Dermis microvascular lymphatic vessel endothelial cell (primary cell): ENCODE measurements around the gene KIF25. TPM values are rescaled to one million over a fixed set of nuclear protein-coding genes. Genes with fewer than 3 reads are reported as not detected.

Experiments used
- DNase-seq, 2 donors: peaks; one replicate each; pipeline versions ENCODE4 v3.0.0 to v3.0.0-alpha.2; 2010; ENCODE audit warnings: low read depth in 2 of 2
- total RNA-seq: library from RNA; depleted of rRNA; stranded (reverse); fragments of >200 nt; gene quantifications from 2 replicates; pipeline ENCODE4 v1.2.1, GENCODE V29; 2014

Gene KIF25
- total RNA-seq, 1 donor from 2014 or later = under 0.01 TPM

DNA sequence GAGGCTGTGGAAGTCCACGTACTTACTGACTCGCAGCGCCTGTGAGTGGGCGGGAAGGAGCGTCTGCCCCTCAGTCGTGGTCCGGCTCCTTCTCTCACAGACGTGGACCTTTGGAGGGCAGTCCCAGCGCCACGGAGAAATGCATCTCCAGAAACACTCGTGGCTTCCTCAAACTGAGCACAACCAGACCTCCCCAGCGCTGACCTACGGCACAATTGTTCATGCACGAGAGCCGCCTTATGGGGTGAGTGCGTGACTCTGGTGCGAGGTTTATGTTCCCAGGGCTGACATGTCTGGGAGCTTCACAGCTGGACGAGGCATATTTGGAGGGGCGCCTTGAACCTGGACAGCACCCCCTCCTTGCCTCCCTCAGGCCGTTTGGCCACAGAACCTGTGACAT lies 51.8 kb downstream of the KIF25 start:
- DNase-seq = no peak

DNA sequence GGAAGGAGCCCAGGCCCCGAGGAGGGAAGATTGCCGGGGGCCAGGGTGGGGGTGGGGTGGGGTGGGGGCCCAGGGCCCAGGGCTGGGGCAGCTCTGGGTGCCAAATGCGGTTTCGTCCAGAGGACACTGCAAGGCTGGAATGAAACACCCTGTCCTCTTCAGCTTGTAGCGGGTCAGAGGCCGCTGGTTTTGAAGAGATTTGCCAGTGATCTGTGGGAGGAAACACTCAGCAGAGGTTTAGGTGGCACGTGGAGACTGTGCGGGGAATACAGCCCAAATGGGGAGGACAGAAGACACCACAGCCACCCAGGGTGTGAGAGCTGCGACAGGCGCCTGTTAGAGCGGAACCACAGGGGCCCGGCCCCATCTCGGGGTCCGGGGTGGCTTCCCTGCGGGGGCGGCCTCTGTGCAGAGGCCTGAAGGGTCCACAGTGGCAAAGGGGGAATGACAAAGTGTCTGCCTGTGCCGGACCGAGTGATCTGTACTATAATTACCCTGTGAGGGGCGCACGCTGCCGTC lies 52.3 kb downstream of the KIF25 start:
- no peak for DNase-seq

DNA sequence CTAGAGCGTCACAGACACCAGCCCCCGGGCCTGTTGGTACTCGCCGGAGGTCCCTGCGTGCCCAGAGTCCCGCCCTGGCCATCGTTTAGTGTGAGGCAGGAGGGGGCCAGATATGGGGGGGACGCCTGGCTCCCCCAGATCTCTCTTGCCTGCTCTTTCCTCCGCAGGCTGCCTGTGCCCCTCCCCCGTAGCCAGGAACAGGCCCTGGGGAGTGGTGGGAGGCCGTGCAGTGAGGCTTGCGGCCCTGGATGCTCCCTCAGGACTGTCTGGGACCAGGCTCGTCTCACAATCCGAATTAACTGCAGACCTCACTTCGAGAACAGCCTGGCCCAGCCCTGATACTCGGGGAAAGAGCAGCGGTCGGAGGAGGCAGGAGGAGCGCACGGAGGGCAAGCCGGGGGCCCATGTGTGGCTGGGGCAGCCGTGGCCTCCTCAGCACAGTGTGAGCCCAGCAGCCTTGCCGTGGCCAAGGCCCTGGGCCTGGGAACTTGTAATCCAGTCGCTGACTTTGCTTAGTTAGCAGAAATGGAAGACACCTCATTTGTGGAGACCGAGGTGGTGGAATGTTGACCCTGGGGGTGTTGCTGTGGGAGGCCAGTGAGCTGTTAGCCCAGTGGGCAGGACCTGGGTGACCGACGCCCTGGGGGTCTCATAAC lies 52.9 kb downstream of the KIF25 start:
- DNase-seq = no peak

DNA sequence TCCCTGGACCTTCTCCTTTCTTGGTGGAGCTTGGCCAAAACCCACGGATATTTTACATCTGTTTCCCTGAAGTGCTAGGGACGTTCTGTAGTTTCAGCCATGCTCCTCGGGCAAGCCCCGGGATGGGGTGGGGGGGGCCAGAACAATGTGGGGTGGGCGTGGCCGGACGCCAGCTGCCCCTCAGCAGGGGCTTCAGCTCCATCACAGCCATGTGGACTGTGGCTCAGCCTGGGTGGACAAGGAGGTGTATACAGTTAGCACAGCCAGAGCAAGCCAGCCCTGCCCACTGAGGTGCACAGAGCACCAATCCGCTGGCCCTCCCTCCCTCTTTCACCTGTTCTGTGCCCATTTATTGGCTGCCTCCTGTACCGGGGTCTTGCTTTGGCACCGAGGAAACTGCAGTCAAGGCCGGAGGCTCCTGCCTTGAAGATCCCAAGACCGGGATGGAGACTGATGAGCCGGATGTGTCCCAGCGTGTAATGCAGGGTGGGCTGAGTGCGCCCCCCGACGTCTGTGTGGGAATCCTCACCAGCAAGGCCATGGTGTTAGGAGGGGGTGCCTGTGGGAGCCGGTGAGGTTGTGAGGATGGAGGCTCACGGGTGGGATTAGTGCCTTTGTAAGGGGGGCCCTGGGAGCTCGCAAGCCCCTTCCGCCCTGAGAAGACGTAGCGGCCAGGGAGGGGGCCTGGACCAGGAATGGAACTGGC lies 53.6 kb downstream of the KIF25 start:
- no peak for DNase-seq

DNA sequence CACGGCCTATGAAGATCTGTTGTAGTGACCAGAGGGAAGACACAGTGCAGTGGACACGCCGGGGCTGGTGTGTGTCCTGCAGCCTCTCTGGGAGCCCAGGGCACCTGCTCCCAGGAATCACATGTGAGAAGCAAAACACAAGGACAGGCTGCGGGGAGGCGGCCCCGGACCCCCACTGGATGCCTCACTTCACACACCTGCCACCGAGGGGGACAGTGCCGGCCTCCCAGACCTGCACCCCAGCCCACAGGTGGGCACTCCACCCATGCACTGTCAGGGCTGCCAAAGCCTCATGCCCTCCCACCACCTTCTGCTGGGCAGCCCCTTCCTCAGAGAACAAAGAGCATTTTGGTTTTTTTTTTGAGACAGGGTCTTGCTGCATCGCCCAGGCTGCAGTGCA lies 54.2 kb downstream of the KIF25 start:
- DNase-seq = no peak

DNA sequence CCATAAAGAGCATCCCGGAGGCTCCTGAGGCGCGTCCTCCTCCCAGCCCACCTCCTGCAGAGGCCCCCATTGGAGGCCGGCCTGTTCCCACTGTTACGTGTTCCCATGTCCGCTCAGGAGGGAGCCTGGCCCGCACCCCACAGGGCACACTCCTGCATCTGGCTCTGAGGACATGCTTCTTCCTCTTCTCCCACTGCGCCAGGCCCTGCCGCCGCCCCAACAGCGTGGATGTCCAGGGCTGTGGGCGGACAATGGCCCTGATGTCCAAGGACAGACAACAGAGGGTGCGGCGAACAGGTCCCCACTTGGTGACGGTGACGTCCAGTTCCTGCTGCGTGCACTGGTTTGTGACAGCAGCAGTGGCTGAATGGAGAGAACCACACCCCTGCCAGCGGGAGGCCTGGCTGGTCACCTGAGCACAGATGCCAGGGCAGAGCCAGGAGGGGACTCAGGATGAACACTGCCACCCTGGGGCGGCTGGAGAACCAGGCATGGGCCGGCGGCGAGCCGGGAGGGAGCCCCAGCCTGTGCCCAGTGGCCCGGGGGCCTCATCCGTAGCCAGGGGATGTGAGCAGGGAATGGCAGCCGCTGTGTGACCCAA lies 54.9 kb downstream of the KIF25 start:
- DNase-seq = no peak

DNA sequence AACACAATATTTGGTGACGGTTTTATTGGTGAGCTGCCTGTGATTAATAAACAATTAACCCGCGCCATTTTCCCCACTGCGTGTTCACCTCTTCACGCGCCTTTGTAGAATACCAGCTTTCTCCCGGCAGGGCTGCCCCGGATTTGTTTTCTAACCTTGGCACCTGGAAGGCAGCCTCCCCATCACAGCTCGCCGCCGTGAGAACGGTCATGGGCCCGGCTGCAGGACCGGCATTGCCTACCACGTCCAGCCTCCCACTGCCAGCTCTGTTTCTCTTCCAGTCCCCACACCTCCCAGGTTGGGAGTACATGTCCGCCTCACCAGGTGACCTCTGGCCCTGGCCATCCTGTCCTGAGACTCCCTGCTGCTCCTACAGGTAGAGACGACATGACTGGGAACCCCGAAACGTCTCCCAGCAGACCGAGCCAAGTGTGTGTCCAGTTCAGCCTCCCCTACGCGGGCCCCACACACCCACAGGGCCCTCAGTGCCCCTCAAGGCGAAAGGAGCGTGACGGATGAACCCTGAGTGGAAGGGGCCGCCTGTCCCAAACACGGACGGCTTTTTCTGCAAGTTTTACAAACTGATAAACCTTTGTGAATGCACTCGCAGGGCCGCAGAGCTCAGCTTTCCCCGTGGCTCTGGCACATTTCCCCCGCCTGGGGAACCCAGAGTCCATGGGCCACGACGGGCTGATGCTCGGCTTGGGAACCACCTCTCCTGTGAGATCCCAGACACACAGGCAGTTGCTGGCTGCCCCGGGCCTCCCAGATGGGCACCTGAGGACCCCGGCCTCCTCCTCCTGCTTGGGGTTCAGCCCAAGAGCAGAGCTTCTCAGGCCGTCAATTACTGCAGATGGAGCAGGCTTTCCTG lies 55.9 kb downstream of the KIF25 start:
- DNase-seq = no peak

DNA sequence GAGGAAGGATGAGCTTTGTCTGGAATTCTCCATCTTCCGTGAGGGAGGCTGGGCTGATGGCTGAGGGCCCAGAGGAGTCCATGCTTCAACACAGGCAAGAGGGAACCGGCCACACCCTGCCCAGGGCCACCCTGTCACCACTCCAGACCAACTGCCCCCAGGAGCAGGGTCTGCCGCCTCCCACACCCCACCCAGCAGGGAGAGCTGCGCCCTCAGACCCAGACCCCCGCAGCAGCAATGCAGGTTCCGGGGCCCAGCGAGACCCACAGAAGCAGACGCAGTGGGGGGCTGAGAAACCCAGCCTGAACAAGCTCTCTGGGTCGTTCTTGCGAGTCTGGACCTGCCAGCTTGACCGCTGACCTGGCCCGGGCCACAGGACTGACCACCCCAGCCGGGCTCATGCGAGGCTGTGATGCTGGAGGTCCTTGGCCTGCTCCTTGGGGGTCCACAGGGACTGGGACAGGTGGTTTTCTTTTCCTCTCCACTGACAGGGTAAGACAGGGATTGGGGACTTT lies 56.5 kb downstream of the KIF25 start:
- no peak for DNase-seq

DNA sequence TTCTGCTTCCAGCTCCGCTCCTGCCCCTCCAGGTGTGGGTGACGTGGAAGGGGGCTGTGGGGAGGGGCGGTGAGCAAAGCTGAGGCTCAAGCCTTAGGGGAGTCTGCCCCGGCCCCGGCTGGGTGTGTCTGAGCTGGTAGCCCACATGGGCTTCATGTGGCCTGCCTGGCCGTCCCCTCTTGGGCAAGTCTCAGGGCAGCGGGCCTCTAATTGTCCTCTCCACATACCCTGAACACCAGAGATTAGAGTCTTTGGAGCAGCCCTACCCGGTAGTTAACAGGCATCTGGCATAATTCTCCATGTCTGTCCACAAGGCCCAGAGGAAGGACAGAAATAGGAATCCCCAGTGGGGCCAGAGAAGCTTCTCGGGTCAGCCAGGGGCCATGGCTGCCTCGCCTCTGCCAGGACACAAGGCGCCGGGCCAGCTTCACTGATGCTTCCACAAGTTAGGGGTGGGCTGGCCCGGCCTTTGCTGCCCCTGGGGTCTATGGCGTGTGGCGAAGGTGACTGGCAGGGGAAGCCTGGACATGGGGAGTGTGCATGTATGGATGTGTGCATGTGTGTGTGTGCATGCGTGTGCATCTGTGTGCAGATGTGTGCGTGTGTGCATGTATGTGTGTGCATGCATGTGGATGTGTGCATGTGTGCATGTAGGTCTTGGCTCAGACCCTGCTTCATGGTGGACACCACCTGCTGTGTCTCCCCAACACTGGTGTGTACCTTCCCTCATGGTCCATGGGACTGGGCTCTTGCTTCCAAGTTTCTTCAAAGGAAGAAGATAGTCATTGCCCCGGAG lies 57.5 kb downstream of the KIF25 start:
- no peak for DNase-seq

DNA sequence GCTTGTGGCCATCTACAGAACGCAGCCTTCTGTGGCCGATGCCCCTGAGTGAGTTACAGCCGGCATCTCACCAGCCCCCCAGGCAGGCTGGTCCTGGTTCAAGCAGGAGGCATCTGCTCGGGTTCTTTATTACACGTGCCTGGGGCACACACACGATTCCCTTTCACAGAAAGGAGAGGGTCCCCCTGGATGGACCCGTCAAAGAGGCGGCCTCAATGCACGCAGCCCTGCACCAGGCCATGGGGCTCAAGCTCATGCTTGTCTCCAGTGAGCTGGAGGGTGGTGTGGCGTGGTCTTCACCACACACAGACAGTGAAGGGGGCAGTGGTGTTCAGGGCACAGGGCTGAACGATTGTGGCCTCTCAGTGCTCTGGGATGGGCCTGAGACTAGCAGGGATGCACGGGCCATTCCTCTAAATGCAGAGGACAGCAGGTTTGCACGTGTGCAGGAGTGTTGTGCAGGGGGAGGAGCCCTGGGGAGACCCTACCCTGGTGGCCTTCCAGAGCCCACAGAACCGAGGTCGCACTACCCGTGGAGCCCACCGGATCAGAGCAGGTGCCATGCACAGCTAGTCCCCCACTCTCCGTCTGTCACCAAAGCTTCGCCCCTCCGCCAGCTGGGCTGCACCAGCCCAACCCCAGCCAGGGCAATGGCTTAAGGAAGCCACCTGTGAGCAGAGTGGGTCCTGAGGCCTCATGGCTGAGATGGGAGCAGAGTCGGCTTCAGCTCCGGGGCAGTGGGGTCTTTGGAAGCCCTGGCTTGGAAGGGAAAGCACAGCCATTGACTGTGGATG lies 58.4 kb downstream of the KIF25 start:
- no peak for DNase-seq

DNA sequence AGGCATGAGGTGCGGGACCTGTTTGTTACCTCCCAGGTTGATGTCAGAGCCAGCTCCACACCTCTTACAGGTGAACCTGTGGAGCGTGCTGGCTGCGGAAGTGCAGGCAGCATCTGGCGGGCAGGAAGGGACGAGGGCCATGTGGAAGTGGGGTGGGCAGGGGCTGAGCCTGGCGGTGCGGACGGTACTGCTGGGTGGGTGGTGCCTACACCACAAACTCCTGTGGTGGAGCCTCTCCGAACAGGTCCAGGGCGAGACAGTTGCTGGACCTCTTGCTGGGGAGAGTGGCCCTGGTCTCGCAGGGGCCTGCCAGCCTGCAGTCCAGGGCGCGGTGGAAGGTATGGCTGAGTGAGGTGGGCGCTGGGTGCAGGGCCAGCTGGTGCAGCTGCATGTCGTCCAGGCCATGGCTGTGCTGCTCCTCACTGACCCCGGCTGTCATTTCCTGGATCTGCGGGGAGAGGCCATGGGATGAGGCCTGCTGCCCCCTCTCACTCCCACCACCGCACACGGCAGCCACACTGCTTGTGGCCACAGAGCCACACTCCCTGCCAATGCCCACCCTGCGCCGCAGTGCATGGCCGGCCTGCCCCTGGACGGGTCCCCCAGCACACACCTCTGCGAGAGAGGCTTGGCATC lies 59.5 kb downstream of the KIF25 start:
- no peak for DNase-seq

DNA sequence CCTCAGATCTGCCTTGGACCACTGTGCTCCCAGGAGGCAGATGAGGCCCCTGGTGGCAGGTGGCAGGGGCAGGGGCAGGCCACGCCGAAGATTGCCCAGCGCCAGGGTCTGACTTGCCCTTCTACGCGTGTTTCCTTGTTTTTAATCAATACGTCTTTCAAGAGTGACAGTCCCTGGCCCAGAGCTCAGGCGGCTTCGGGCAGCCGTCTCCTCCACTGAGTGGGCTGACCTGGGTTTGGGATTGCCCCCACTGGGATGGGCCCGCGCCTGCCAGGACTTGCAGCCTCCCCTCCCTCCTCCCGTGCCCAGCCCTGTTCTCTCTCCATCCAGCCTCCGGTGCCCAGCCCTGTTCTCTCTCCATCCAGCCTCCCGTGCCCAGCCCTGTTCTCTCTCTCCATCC lies 60.4 kb downstream of the KIF25 start:
- no peak for DNase-seq

DNA sequence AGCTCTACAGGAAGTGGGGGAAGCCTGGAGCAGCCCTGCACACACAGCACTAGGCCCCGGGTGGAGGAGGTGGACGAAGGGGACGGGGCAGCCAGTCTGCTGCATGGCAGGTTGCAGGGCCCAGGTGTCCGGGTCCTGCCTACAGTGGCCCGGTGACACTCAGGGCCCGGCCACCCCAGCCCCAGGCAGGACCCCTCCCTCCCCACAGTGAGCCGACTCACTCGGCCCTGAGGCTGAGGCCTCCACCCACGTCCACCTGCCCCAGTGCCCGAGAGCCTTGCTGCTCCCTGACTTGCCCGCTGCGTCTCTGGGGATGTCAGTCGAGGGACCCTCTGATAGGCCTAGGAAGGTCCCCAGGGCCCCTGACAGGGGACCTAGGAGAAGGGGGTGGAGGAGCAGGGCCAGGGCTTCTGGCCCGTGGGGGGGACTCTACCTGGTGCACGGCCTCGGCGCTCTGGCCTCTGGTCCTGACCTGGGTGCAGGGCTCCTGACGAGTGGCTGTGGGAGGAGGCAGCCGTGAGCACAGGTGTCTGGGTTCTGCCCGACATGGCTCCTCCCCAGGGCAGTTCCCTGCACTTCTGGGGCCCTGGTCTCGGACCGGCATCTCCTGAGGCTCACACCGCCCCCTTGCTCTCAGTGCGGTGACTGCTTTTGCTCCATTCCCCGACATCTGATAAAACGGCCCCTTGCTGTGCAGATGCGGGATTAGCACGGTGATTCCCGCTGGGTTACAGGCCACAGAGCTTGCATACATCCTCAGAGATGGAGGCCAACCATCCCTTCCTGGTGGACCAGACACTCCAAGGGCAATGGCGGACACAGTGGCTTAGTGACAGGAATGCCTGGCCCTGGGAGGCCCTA lies 61.5 kb downstream of the KIF25 start:
- no peak for DNase-seq

DNA sequence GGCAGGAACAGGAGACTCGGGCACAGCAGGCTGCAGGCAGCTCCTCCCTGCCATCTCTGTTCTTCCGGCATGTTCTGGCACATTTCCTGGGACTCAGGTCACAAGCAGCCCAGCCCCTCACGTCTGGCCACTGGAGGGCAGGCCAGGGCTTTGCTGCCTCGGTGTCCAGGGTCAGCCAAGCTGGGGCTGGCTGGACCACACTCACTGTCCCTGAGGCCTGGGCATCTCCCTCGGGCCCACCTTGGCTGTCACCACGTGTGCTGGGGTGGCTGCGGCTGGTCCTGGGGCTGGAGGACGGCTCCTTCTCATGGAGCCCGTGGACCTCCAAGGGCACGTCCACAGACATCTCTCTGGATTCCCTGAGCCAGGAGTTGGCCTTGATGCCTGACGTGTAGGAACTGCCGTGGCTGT lies 63.1 kb downstream of the KIF25 start:
- DNase-seq = peak in 1 of 2 donors; percentile 2

DNA sequence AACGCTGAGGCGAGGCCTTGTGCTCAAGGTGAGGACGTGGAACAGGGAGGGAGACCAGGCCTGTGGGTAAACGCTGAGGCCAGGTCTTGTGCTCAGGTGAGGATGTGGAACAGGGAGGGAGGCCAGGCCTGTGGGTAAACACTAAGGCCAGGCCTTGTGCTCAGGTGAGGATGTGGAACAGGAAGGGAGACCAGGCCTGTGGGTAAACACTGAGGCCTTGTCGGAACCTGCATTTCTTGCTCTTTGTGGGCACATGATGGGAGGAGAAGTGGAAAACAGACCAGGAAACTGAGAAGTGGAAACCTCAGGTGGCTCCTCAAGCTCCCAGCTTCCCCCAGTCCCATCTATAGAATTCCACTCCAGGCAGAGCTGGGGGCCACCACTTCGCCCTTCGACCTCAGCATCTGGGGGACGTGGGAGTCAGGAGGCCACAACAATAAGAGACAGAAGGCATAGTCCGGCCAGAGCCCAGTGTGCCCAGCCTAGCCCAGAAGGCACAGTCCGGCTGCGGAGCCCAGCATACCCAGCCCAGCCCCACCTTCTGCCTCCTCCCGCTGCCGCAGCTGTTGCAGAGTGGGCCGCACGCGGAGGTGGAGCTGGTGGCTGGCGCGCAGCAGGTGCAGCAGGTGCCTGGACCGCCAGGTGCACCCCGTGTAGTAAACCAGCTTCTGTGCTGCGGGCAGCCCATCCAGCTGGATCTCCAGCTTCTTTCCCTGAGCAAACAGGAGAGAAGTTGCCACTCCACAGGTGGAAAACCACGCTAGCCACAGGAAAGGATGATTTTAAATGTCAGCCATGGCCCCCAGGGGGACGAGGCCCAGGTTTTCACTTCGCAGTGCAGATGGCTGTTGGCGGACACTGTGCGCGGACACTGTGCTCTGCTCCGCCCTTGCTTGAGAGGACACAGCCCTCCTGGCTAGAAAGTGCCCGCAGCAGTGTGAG lies 64.1 kb downstream of the KIF25 start:
- DNase-seq = no peak

DNA sequence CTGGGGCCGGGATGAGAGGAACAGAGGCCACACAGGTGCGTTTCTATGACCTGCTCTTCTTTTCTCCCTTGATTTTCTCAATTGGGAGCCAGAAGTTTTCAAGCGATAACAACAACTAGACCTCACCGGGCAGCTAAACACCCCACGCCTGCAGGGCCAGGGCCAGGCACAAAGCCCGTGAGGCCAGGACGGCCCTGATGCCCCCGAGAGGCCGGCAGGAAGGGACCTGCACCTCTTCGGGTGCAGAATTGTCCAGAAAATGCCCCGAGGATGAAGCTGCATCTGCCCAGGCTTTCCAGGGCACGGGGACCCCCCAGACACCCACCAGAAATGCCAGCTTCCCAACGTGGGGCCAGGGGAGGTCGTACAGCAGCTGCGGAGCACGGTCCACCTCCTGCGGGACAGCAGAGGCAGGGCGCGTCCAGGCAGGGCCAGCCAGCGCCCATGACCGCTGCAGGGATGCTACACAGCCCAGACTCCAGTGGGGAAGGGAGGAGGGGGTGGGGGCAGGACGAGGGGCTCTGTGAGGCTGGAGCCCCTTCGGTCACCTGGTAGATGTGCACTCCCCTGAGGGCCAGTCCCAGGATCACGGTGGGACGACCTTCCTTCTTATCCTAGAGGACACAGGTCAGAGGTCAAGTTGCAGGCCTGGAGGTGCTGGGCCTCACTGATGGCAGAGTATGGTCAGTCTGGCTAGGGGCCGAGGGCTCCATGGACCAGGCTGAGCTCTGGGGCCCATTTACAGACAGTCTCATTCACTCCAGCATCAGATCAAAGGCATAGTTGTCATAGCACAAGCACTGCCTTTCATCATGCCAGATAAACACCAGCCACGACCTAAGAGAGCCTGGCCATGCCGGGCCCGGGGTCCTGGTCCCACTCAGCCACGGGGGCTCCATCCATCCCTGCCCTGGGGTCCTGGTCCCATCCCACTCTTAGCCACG lies 65.1 kb downstream of the KIF25 start:
- DNase-seq = no peak
